ENCODE measurements around the gene SEZ6. TPM values are rescaled to one million over a fixed set of nuclear protein-coding genes. Genes with fewer than 3 reads are reported as not detected.

The SEZ6 gene
- total and polyA plus RNA-seq, 10 of the 15 experiments (the other 5 are each of a cell fraction or from before 2014, with no cell fraction given): 0.05 to 0.87 (median 0.17) TPM; not detected in 4

DNA sequence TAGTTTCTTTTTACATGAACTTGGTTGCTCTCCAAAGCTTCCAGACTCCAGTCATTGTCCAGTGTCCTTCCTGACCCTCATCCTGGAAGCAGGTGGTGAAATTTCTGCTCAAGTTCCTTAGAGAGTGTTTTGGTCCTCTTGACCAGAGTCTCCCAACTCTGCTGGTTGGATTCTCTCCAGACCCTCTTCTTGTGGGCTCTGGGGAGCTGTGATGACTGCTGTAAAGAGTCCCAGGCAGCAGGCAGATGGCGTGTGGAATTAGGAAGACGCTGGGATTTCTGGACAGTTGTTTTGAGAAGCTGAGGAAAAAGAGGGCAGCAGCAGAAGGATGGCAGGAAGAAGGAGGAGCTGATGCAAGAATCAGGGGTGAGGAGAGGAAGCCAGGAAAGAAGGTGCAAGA is 1.6 kb upstream of the SEZ6 start:
- DNase-seq (ENCODE audit: low read depth, low spot score) (no peak), ATAC-seq (no peak), FAIRE-seq (no peak)
- no peak overlapping the region for H2AFZ ChIP-seq (ENCODE audit: control insufficient read depth, low read depth, low read length)
- H3K4me3 ChIP-seq: no peak overlapping the region
- ChIA-PET SMC1A (ENCODE audit: uncharacterized antibody, unreplicated experiment) (no interaction called here), POLR2A (no interaction called here), CTCF (interaction anchor here (2.8 kb wide), 1 partner anchor 42 kb away, joined by 7 read pairs; no protein-coding TSS in a partner anchor), RAD21 (ENCODE audit: unreplicated experiment) (no interaction called here)
- H3K9ac ChIP-seq (ENCODE audit: control insufficient read depth, insufficient read depth, low read length): no peak overlapping the region
- no peaks in the 10 kb centered on the region for H3K79me2 ChIP-seq (ENCODE audit: control insufficient read depth, insufficient read depth, low read length)
- H3K9me3 ChIP-seq (replicated peaks; ENCODE audit: control insufficient read depth, insufficient read depth, low read length): no peaks in the 10 kb centered on the region
- no peak overlapping the region for H3K27ac ChIP-seq (ENCODE audit: control insufficient read depth, insufficient read depth)
- H3K27me3 ChIP-seq (replicated peaks in 1 of 2; ENCODE audit: control insufficient read depth in 2 of 2, insufficient read depth in 2 of 2, low read length in 1 of 2): peaks cover 4 to 17% of the 10 kb centered on the region in 2 experiments
- H3K4me1 ChIP-seq (ENCODE audit: control insufficient read depth, insufficient read depth, low read length): no peaks in the 10 kb centered on the region
- WGBS (ENCODE audit: insufficient coverage, insufficient replicate concordance, low lambda C conversion rate, missing lambda C conversion rate): 0% methylated on average over 2 of the region's 2 CpGs
- BruUV-seq (replicated peaks): no TSS peak
- TF ChIP-seq CHD4 (IDR thresholded peaks at IDR 0.05) (no peak), MTA3 (IDR thresholded peaks at IDR 0.05; ENCODE audit: borderline replicate concordance, low read length) (no peak), EGR1 (IDR thresholded peaks at IDR 0.05; ENCODE audit: borderline replicate concordance in 1 of 2, low read depth in 2 of 2, low read length in 2 of 2) (no peak), MEF2A (IDR thresholded peaks at IDR 0.05; ENCODE audit: insufficient read depth, low read depth, low read length) (no peak), CEBPB (IDR thresholded peaks at IDR 0.05; ENCODE audit: borderline replicate concordance in 1 of 2, low read depth in 2 of 2, low read length in 2 of 2) (no peak), EP300 (IDR thresholded peaks at IDR 0.05; ENCODE audit: borderline replicate concordance in 1 of 2, control insufficient read depth in 1 of 2, low read depth in 2 of 2, low read length in 2 of 2) (no peak), MTA2 (IDR thresholded peaks at IDR 0.05; ENCODE audit: low read depth) (no peak), PAX5 (IDR thresholded peaks at IDR 0.05; ENCODE audit: borderline replicate concordance, low read depth, low read length) (no peak)
- H3K36me3 ChIP-seq (ENCODE audit: control insufficient read depth in 2 of 2, insufficient read depth in 2 of 2, low read length in 1 of 2): no peaks in the 10 kb centered on the region
- no peak overlapping the region for H3K4me2 ChIP-seq (ENCODE audit: control insufficient read depth, insufficient read depth)
- no peaks in the 10 kb centered on the region for H4K20me1 ChIP-seq (ENCODE audit: control insufficient read depth, insufficient read depth)
- intact Hi-C loops (cut with micrococcal nuclease; ENCODE audit: unreplicated experiment): no loop called here
- in situ Hi-C loops (cut with MboI): no loop called here

All from GM12878 (cell line).